Measurements from ENCODE around the gene LGALS9.

DNA sequence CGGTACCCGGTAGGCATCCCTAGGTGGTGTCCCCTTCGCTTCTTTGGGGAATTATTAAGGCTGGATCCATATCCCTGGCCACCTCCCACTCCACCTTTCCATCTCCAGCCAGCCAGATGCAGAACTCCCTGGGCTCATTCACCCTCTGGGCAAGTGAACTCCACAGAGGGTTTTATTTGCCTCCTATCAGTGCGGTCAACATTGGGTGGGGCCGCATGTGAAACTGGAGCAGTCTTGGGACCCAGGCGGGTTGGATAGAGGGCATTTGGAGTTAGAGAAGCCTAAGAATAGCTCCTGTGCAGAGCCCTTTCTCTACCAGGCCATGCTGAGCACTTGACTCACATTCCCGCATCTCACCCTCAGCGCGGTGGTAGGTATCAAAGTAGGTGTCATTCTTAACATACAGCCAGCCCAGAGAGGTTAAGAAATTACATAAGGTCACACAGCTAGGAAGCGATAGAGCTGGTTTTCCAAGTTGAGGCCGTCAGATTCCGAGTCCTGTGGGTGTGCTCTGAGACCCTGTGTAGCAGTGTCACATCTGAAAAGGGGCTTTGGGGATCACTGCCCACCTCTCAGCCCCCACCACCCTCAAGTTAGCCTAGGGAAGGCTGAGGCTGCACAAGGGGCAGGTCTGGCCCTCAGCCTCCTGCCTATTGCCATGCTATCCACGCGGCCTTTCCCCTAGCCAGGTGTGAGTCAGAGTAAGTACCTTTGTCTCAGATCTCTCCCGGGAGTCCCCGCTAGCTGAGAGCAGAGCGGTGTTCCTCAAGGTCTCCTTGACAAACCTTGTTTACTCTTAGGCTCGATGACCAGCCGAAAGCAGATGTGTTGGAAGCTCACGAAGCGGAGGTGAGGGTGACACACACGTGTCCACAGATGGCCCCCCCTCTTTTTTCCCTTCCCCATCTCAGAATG, 26.9 kb upstream of the LGALS9 start:
- TF ChIP-seq EZH2 (IDR thresholded peaks at IDR 0.05; ENCODE audit: insufficient read depth, poor library complexity, severe bottlenecking) (no peak), EZH2phosphoT487 (IDR thresholded peaks at IDR 0.05; ENCODE audit: insufficient read depth, low read depth) (no peak)
